Bronchial epithelial cell (primary cell): Measurements from ENCODE around the gene SEPTIN3. TPM values are rescaled to one million over a fixed set of nuclear protein-coding genes. Genes with fewer than 3 reads are reported as not detected.

Experiments
- DNase-seq: peaks from one replicate; pipeline ENCODE4 v3.0.0-alpha.2; 2010; ENCODE audit warnings: low read depth
- FAIRE-seq: peaks from 2 replicates; lab custom pipeline; 2011; peaks lifted over from hg19 to GRCh38; lab: Jason Lieb, UNC
- H3K27me3 ChIP-seq: 2 replicates; pipeline ENCODE4 v1.5.1; 2011; ENCODE audit warnings: low read length; ENCODE audit not compliant: control insufficient read depth, insufficient read depth
- H3K36me3 ChIP-seq: 2 replicates; pipeline ENCODE4 v1.5.1; 2011; ENCODE audit warnings: low read length; ENCODE audit not compliant: control insufficient read depth, insufficient read depth
- H3K4me3 ChIP-seq: 2 replicates; pipeline ENCODE4 v1.5.1; 2011; ENCODE audit warnings: mild to moderate bottlenecking, low read depth, low read length, control low read depth
- CTCF ChIP-seq: IDR thresholded peaks from 2 replicates; pipeline ENCODE4 v1.5.1; 2011; ENCODE audit warnings: mild to moderate bottlenecking, moderate library complexity, low read length, control low read depth, inconsistent platforms; ENCODE audit not compliant: insufficient read depth, severe bottlenecking
- total RNA-seq: library from RNA; depleted of rRNA; stranded (reverse); fragments of >200 nt; gene quantifications from 2 replicates; pipeline ENCODE4 v1.2.1, GENCODE V29; 2014

The SEPTIN3 gene
- total RNA-seq, 1 donor from 2014 or later = under 0.01 TPM

GRCh38 chr22:41995211-41995610, 26.0 kb downstream of the SEPTIN3 start:
- H3K27me3 ChIP-seq = no peaks in the 10 kb centered on the region
- TF ChIP-seq CTCF = no peak
- FAIRE-seq = no peak
- H3K4me3 ChIP-seq = no peak overlapping the region
- DNase-seq = no peak
- H3K36me3 ChIP-seq = no peaks in the 10 kb centered on the region

- no peaks in the 10 kb centered on the region for H3K27me3 ChIP-seq
- no peak for DNase-seq
- no peaks in the 10 kb centered on the region for H3K36me3 ChIP-seq
- no peak for TF ChIP-seq CTCF
- H3K4me3 ChIP-seq = no peak overlapping the region
- peak; percentile 18 for FAIRE-seq
Measured at GRCh38 chr22:41996826-41997225, 27.6 kb downstream of the SEPTIN3 start.

GRCh38 chr22:41998361-41999261, 29.4 kb downstream of the SEPTIN3 start, which contains the start of gene WBP2NL:
Gene WBP2NL, plus strand, starts transcription at chr22:41998788. Its CDS starts 31 bp downstream, at chr22:41998819.
- H3K4me3 ChIP-seq = peak within 1 kb of the TSS; percentile 44
- no peak for TF ChIP-seq CTCF
- H3K36me3 ChIP-seq = no peaks in the 10 kb centered on the region
- peak; percentile 51 for DNase-seq
- no peaks in the 10 kb centered on the region for H3K27me3 ChIP-seq
- peak; percentile 47 for FAIRE-seq

- Histone ChIP-seq H3K4me3 (no peak overlapping the region), H3K27me3 (no peaks in the 10 kb centered on the region), H3K36me3 (no peaks in the 10 kb centered on the region)
- no peak for FAIRE-seq
- DNase-seq = no peak
- TF ChIP-seq CTCF = no peak
Measured at GRCh38 chr22:42000466-42000865, 31.2 kb downstream of the SEPTIN3 start.

- peak; percentile 33 for DNase-seq
- no peak for TF ChIP-seq CTCF
- no peak overlapping the region for H3K4me3 ChIP-seq
- H3K36me3 ChIP-seq = no peaks in the 10 kb centered on the region
- FAIRE-seq = peak; percentile 87
- no peaks in the 10 kb centered on the region for H3K27me3 ChIP-seq
Measured at GRCh38 chr22:42001121-42001520, 31.9 kb downstream of the SEPTIN3 start.
